ENCODE results near the gene CCNH. TPM values are rescaled to one million over a fixed set of nuclear protein-coding genes. Genes with fewer than 3 reads are reported as not detected.

The CCNH gene
- 37.6 to 54.5 TPM (median 39.0 TPM) in 5 replicates for total RNA-seq (2022; extraction: Qiagen RNA extraction)

GRCh38 chr5:87412630-87413342 lies at the start of gene CCNH:
CCNH (minus strand) TSS chr5:87412930; CDS start chr5:87412794, 136 bp downstream.

Other genes starting within 250 kb of the CCNH start
- 17.1 to 23.5 TPM (median 21.5 TPM) in 5 replicates for gene RASA1, start 145.0 kb downstream of the CCNH start, total RNA-seq (2022; extraction: Qiagen RNA extraction)